Inflammatory macrophage treated with lipopolysaccharide for 4 hours (primary cell): ENCODE data around the gene NECTIN4.
"Not testable (repeated sequence)": the region's sequence is repeated elsewhere in the genome, so short reads cannot be mapped to it uniquely, and the experiment has no call there.

ENCODE experiments used
- DNase-seq: peaks from one replicate; pipeline ENCODE4 v3.0.0-alpha.2; 2020

NECTIN4 gene

DNA sequence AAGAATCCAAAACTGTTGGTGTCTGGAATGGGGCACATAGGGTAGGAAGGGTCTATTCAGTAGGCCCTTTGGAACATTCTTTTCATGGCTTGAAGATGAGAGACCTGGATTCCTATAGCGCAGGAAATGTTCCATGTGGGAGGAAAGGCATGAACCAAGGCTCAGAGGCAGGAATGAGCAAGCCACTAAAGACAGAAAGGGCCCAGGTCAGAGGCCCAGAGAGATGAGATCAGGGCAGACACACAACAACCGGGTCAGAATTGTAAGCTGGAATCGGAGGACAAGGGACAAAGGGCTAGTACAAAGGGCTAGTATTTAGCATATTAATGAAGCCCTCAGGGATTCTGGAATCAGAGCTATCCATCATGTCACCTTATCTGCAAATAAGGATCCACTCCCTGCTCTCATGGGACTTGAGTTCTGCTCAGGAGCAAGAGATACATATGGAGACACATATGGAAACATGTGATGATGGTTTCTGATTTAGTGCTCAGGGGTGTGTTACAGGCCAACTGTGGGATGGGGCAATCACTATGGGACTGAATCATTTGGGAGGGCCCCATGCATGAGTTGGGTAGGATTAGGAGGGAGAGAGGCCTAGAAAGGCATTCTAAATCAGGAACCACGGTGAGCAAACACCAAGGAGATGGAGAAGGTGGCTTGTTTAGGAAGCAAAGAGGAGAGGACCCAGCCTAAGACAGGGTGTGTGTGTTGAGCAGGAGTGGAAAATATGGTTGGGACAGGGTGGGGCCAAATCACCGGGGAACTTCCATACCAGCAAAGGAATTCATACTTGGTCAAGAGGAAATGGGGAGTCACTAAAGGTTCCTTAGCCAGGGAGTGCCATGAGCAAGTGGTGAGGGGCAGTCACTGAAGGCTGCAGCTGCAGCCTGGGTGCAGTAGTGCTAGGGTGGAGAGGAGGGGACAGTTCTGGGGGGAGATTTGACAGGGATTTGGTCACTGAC is 8.6 kb downstream of the NECTIN4 start:
- DNase-seq, result peak; percentile 76

DNA sequence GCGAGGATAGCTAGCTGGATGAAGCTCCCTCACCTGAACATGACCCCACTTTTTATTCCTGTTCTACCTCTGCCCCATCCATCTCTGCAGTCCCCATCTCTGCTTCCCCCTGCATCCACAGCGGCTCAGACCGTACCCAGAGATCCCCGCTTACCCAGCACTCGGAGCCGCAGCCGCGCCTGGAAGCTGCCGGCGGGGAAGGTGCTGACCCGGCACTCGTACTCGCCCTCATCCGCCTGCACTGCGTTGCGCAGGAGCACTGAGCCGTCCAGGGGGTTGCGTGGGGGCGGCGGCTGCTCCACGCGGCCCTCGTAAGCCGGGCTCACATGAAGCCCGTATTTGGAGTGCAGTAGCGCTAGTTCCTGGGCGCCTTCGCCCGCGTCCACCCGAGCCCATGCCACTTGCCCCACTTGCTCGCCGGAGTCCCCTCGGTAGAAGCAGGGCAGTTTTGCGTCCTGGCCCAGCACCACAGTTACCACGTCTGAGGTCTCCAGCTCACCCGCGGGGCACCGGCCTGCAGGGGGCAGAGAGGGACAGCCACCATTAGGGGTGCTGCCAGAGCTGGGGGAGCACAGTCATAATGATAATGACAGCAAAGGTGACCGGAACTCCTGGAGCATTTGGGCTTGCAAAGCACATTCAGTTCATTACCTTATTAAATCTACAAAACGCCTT is 9.8 kb downstream of the NECTIN4 start:
- no peak for DNase-seq

DNA sequence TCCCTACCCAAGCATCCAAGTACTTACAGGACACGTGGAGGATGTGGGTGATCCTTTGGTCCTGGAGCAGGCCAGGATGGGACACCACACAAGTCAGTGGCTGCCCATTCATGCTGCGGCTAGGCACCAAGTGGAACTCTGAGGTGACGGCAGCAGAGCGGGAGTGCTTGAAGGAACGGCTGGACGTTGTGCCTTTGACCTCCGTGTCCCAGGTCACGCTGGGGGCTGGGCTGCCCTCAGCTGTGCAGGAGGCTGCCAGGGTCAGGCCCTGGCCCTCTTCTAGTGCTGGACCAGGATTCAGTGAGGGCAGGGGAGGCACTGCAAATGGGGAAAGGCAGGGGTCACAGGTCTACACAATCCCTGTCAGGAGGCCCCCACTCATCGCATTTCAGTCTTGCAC is 11.9 kb downstream of the NECTIN4 start:
- DNase-seq, result no peak

DNA sequence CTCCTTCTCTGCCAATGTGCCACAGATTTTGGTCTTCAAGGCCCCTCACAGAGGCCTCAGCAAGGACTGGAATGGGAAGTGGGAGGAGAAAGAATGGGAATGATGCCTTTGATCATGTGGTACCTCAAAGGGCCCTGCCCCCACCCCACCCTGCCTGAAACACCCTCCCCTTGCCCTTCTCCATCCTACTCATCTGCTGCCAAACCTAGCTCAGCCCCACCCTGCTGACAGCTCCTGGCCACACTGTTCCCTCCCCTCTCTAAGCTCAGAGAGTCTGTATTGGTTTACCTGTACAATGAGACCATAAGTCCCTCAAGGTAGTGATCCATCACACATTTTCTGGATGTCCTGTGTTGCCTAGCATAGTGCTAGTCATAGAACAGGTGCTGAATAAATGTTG is 12.9 kb downstream of the NECTIN4 start:
- DNase-seq, result no peak

DNA sequence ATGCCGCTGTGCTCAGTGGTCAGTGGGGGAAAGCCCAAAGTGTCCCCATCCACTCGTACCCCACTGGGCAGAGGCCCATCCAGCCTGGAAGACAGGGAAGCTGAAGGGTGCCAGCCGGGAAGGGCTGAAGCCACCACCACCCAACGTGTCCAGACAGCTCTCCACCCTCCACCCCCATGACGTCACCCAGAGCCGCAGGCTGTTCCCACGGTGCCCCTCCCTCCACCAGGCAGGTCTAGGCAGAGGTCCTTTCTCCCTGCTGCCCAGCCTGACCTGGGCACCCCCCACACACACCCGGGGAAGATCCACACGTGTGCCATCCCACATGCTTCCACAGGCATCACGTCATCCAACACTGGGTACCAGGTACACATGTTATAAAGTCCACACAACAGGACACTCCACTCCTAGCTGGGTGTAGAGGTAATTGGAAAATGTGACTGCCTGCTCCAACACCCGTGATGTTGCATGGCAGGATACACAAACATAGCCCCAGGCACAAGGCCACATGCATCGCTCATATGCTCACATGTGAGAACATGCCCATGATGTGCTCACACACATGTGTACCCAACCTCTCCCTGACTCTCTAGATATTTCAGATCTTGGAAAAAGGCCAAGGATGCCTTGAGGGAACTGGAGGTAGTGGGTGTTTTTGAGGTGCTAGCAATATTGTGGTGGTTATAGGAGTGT is 14.5 kb downstream of the NECTIN4 start:
- DNase-seq, result no peak

DNA sequence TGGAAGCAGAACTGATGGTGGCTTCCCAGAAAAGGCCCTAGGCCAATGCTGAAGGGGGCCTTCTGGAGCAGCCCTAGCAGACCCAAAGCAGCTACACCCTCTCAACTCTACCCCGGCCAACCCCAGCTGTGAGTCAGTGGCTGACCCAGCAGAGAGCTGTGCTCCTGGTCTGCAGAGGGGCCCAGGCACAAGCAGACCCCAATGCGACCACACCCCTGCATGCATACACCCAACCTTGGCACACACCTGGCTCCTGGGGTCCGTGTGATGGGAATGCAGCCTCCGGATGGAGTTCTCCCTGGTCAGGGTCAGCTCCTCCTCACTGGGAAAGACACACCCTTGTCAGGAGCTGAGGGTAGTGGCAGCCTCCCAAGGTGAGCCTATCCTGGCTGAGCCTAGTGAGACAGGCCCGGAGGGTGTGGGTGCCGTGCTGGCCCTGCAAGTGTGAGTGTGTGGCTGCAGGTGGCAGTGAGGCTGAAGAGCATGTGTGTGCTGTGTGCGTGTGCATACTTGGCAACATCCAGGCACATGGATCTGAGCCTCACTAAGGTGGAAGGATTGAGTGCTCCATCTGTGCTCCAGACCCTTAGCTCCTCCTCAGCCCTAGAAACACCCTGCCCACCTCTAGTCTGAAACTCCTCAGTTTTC is 15.8 kb downstream of the NECTIN4 start:
- DNase-seq, result no peak

DNA sequence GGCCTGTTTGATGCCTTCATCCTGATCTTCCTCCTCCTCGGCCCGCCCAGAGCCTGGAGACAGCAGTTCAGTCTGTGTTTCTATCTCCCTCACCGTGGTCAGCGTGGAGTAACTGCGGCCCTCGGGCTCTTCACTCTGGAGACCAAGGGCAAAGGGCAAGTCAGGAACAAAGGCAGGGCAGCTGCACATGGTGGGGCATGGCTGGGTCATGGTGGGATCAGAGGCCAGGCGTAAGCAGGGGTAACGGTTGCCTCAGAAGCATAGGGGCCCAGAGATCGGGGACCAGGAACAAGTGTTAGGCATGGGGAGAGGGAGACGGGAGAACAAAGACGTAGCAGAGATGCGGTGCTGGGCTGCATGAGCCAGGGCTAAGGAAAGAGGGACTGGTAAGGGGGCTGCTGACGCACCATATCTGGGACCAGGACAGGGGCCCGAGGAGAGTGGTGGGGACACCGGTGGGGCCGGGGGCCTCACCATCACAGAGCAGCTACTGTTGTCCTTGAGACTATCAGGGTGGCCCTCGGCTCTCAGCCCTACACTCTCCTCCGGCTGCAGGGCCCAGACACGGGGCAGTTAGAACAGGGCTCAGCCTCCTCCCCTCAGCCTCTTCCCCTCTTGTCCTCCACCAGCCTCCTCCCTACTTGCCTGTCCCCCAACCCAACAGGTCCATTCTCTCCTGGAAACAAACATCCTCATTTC is 16.5 kb downstream of the NECTIN4 start:
- DNase-seq, result no peak

DNA sequence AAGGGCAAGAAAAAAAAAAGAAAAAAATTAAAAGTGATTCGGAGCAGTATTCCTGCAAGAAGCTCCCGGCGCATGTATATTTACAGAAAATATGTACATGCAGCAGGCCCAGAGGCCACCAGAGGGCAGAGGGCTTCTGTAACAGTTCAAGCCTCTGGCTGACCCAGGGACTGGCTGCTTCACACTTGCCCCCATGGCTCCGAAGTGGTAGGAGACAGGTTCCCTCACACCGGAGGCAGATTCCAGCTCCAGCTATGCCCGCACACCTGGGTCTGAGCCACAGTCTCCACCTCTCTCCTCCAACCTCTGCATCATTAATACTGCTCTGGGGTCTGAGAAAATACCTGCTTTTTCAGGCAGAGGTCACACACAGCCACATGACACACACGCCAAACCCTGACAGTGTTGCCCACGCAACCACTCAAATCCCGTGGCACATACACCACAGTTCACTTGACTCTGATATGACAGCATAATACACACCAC is 17.4 kb downstream of the NECTIN4 start:
- peak; percentile 82 for DNase-seq

DNA sequence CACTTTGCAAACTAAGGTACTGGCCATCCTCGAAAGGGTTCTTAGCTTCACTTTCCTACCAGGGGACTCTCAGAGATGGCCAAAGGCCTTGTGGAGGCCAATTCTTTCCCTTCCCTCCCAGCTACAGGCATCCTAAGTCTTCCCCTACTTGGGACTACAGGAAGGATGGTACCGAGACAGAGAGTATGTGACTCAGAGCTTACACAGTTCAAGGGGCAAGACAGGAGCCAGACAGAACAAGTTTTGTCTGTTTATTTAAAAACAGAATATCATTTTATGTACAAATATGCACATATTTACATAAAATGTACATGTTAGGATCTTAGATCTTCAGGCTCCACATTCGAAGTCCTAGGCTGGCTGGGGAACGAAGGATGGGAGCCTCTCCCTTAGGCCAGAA is 18.6 kb downstream of the NECTIN4 start:
- DNase-seq, result no peak

DNA sequence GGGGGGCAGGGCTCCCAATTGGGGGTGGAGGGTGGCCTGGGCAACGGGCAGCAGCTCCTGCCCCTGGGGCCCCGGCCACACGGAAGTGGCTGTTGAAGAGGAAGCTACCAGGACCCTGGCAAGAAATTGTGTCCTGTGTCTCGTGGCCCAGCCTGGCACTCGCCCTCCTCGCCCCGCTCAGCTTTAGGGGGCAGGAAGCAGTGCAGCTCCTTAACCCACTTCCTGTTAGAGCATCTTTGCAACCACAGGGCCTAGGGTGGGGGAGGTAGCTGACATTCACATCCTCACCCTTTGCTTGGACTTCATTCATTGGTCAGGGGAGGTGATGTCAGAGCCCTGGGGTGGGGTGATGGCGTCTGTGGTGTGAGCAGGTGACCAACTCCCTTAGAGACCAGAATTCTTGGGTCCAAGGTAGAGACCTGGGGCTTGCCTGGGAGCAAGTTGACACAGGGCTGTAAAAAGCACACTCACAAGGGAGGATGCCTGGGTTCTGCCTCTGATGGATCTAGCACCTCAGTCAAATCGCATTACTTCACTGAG is 19.6 kb downstream of the NECTIN4 start, which contains the start of gene ARHGAP30:
Gene ARHGAP30 (minus strand): TSS at position 161 of the 540 bp plus-strand sequence. CDS start 267 bp downstream, outside the sequence.
- DNase-seq, result peak; percentile 90

DNA sequence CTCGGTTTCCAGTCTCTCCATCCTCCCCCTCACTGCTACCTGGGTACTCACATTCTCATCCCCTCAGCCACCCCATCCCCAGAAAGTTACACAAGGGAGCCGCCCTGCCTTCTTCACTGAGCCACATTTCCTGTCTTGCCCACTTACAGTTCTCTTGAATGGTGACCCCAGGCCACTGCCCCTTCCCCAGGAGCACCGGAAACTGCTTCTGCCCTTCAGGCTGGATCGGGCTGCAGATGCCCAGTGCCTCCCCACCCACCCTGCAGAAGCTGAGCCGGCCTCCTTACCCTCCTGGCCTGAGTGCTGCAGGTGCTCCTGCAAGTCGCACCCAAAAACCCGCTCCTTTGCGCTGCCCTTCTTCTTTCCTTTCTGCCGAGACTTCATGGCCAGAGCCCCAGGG is 20.1 kb downstream of the NECTIN4 start:
- no peak for DNase-seq

DNA sequence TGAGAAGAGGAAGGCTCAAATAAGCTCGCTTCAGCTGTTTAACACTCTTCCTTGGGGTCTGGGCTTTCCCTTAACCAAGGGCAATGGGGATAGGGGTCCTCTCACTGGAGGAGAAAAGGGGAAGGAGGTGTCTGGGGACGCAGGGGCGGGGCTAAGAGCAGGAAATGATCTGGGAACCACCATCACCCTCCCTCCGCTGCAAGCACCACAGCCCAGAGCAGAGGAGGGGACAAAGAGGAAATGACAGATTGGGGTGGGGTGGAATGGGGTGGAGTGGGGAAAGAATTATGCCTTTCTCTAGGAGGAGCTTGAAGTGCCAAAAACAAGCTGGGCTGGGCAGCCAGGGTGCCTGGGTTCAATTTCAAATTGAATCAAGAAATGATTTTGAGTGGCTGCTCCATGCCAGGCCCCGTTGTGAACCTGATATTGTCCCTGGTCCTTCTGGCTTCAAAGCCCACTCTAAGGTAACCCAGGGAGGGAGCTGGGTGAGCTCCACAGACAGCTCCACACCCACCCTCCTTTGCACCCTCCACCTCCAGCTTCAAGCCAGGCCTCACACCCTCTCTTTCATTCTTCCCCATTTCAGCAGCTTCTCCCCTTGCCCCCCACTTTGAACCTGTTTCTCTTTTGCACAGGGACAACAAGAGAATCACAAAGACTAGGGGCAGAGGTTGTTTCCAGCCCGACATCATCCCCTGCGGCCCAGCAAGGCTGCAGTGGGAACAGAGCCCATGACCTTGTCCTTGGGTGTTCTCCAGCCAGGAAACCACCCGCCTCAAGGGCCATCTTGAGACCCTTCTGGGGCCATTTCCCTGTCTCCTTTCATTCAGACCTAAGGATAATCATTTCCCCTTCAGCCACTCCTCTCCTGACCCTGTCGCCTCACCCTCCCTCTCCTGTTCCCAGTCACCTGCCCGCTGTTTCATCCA is 20.8 kb downstream of the NECTIN4 start:
- peak; percentile 94 for DNase-seq

DNA sequence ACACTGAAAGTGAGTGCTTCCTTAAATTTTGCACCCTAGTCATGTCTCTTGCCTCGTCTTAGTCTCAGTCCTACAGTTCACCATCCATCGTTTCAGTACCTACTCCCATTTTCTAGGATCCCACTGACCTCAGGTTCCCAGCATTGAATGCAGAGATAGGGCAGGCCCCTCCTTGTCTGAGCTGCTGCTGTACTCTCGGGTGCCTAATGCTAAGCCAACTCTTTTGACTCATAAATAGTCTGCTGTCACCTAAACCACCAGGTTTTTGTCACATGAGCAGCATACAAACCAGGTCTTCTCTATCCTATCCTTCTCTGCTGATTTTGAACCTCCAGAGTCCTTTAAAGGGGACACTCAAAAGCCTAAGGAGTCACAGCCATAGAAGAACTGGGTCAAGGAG is 22.7 kb downstream of the NECTIN4 start:
- DNase-seq, result no peak

DNA sequence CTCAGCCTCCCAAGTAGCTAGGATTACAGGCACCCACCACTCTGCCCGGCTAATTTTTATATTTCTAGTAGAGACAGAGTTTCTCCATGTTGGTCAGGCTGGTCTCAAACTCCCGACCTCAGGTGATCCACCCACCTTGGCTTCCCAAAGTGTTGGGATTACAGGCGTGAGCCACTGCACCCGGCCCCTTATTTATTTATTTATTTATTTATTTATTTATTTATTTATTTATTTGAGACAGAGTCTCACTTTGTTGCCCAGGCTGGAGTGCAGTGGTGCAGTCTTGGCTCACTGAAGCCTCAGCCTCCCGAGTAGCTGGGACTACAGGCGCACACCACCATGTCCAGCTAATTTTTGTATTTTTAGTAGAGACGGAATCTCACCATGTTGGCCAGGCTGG is 23.7 kb downstream of the NECTIN4 start:
- DNase-seq, result not testable (repeated sequence)

DNA sequence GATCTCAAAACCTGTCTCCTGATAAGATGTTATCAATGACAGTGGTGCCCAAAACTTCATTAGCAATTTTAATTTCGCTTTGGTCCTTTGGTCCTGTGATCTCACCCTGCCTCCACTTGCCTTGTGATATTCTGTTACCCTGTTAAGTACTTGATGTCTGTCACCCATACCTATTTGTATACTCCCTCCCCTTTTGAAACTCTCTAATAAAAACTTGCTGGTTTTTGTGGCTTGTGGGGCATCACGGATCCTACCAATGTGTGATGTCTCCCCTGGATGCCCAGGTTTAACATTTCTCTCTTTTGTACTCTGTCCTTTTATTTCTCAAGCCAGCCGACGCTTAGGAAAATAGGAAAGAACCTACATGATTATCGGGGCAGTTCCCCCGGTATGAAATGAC is 25.4 kb downstream of the NECTIN4 start:
- DNase-seq, result not testable (repeated sequence)

DNA sequence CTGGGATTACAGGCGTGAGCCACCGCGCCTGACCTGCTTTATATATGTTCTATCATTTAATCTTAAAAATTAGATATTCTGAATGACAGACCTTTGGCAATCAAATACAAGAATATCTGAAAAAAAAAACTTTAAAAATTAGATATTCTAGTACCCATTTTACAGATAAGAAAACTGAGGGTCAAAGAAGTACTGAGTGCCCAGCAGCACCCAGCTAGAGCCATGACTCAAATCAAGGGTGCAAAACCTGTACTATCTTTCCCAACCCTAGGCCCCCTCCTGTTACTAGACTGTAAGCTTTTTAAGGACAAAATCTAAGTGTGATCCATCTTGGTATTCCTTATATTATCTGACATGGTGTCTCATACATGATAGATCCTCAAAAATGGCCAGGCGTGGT is 27.9 kb downstream of the NECTIN4 start:
- DNase-seq, result no peak

DNA sequence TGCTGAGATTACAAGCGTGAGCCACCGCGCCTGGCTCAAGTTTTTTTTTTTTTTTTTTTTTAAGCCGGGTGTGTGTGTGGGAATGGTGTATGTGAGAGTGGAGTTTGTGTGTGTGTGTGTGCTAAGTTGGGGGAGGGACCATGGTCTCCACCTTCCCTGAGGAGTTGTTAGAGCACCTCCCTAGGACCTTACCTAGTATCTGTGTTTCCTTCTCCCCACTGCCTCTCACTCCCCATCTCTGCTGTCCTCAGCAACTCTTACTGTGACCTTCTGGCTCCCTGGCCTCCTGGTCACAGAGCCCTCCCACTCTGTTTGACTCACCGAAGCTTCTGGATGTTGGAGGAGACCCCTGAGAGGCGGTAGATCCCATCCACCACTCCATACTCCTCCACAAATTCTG is 30.1 kb downstream of the NECTIN4 start:
- no peak for DNase-seq

DNA sequence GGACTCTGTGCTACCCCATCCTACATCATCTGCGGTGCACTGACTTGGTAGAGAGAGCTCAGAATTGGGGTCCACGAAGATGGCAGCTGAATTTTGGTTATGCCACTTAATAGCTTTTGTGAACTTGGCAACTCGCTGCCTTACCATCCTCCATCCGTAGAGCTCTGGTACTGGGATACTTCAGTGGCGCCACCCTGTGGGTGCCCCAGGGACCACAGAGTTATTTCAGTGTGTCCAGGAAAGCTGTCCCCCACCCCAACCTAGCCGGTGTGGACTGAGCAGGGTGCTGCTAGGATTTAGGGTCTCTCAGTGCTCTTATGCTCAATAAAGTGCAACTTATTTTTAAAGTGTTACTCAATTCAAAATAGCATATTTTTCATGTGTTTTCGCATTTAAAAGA is 34.6 kb downstream of the NECTIN4 start:
- peak; percentile 20 for DNase-seq

DNA sequence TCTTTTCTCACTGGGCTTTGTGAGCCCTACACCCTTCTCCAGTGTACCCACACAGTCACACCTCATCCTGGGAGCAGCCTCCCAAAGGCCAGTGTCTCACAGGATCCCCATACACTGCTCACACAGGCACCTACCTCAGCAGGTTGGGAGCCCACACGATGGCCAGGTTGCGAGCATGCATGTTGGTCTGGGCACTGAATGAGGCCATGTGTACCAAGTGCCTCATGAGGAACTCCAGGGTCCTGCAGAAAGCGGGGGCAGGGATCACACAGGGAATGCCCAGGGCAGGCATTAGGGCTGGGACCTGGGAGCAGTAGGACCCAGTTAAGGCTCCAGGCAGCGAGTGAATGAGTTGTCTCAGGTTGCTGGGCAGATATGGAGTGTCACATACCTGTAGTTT is 35.1 kb downstream of the NECTIN4 start:
- DNase-seq, result no peak

DNA sequence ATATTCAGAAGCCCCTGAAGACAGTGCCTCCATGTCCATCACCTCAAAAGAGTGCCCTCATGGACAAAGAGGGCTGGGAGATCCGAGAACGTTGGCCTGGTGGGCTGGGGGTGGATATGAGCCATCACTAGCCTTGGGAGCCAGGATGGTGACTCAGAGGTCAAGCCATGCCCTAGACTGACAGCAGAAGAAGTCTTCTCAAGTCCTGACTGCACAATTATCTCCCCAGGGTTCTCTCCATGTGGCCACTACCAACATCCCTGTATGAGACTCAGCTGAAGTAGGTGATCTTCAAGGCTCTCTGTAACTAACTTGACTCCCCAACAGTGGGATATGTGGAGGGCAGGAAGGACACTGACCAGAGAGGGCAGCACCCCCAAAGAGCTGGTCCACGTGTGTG is 36.5 kb downstream of the NECTIN4 start:
- no peak for DNase-seq

DNA sequence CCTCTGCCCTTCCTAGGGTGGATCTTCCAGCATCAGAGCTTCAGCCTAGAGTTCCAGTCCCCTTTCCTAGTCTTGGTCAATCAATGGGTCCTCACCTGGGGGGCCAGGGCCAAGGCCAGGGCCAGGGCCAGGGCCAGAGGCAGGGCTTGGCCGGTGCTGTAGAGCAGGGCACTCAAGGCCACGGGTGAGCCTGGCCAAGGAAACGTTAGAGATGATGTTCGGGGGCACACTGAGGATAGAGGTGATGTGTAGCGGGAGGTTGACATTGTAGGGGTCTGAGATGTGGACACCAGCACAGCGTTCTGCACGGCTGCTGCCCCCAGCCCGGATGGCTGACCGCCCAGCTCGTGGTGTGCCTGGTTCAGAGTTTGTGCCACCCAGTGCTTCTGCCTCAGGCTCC is 38.1 kb downstream of the NECTIN4 start:
- DNase-seq, result no peak
